Neural progenitor cell (in vitro differentiated cells): ENCODE results near the gene ATP8A1. TPM values are rescaled to one million over a fixed set of nuclear protein-coding genes. Genes with fewer than 3 reads are reported as not detected.

Source experiments
- DNase-seq: peaks from one replicate; pipeline ENCODE4 v3.0.0-alpha.2; 2016; ENCODE audit warnings: low spot score
- H2AFZ ChIP-seq: fragments of 200-600 bp; sonication (generic); replicated peaks from 2 replicates; pipeline ENCODE4 v1.6.1; 2016; ENCODE audit warnings: antibody characterized with exemption
- H3F3A ChIP-seq: fragments of 200-600 bp; sonication (generic); 2 replicates; pipeline ENCODE4 v1.6.1; 2016; ENCODE audit warnings: antibody characterized with exemption, low read depth
- H3K27ac ChIP-seq: fragments of 200-600 bp; sonication (generic); 2 replicates; pipeline ENCODE4 v1.5.1; 2016; ENCODE audit warnings: mild to moderate bottlenecking
- H3K27me3 ChIP-seq: fragments of 200-600 bp; sonication (generic); 2 replicates; pipeline ENCODE4 v1.6.1; 2016; ENCODE audit warnings: mild to moderate bottlenecking, moderate library complexity
- H3K36me3 ChIP-seq: fragments of 200-600 bp; sonication (generic); 2 replicates; pipeline ENCODE4 v1.5.1; 2016
- H3K4me1 ChIP-seq: fragments of 200-600 bp; sonication (generic); 2 replicates; pipeline ENCODE4 v1.6.1; 2016; ENCODE audit warnings: mixed run types
- H3K4me2 ChIP-seq: fragments of 200-600 bp; sonication (generic); 2 replicates; pipeline ENCODE4 v1.6.1; 2016
- H3K4me3 ChIP-seq: fragments of 200-600 bp; sonication (generic); 2 replicates; pipeline ENCODE4 v1.5.1; 2016
- H3K79me2 ChIP-seq: fragments of 200-600 bp; sonication (generic); 2 replicates; pipeline ENCODE4 v1.6.1; 2016; ENCODE audit warnings: low read depth
- H3K9ac ChIP-seq: fragments of 200-600 bp; sonication (generic); 2 replicates; pipeline ENCODE4 v1.6.1; 2016
- H3K9me3 ChIP-seq: fragments of 200-600 bp; sonication (generic); 2 replicates; pipeline ENCODE4 v1.5.1; 2016; ENCODE audit warnings: low read depth
- H4K20me1 ChIP-seq: fragments of 200-600 bp; sonication (generic); 2 replicates; pipeline ENCODE4 v1.6.1; 2016; ENCODE audit warnings: low read depth
- H3K27ac Mint-ChIP-seq: 3 replicates; pipeline ENCODE4 v1.8.0; 2021; ENCODE audit warnings: mixed read lengths
- H3K27me3 Mint-ChIP-seq: 2 replicates; pipeline ENCODE4 v1.8.0; 2022; ENCODE audit warnings: low read depth, mild to moderate bottlenecking, inconsistent platforms, moderate library complexity, mixed read lengths; ENCODE audit not compliant: insufficient read depth
- H3K36me3 Mint-ChIP-seq: 3 replicates; pipeline ENCODE4 v1.8.0; 2021; ENCODE audit warnings: mixed read lengths
- H3K4me1 Mint-ChIP-seq: 3 replicates; pipeline ENCODE4 v1.8.0; 2021; ENCODE audit warnings: mixed read lengths
- H3K4me3 Mint-ChIP-seq: 3 replicates; pipeline ENCODE4 v1.8.0; 2021; ENCODE audit warnings: mild to moderate bottlenecking, moderate library complexity, mixed read lengths
- H3K9me3 Mint-ChIP-seq: 3 replicates; pipeline ENCODE4 v1.8.0; 2020; ENCODE audit warnings: mixed read lengths
- CTCF ChIP-seq: fragments of 200-600 bp; sonication (generic); IDR thresholded peaks from 2 replicates; pipeline ENCODE4 v1.5.1; 2017; ENCODE audit warnings: antibody characterized with exemption, mild to moderate bottlenecking
- EZH2 ChIP-seq: fragments of 200-600 bp; sonication (generic); IDR thresholded peaks from 2 replicates; pipeline ENCODE4 v1.6.1; 2017; ENCODE audit warnings: antibody characterized with exemption, mild to moderate bottlenecking, moderate library complexity
- EZH2phosphoT487 ChIP-seq: fragments of 200-600 bp; sonication (generic); IDR thresholded peaks from 2 replicates; pipeline ENCODE4 v1.6.1; 2017; ENCODE audit warnings: antibody characterized with exemption
- total RNA-seq: library from RNA; depleted of rRNA; stranded (reverse); fragments of >200 nt; gene quantifications from 2 replicates; pipeline ENCODE4 v1.2.3, GENCODE V29; 2015; ENCODE audit warnings: low replicate concordance

Gene ATP8A1
- total RNA-seq, 1 donor from 2014 or later, result 46.1 TPM

GRCh38 chr4:42561031-42561430 is 95.9 kb downstream of the ATP8A1 start:
- H3K9me3 ChIP-seq, result no peaks in the 10 kb centered on the region
- H3K4me3 ChIP-seq, result no peak overlapping the region
- no peak overlapping the region for H3K4me3 Mint-ChIP-seq
- no peaks in the 10 kb centered on the region for H3K79me2 ChIP-seq
- TF ChIP-seq CTCF (no peak), EZH2 (no peak), EZH2phosphoT487 (no peak)
- no peak overlapping the region for H3K4me2 ChIP-seq
- no peaks in the 10 kb centered on the region for H3F3A ChIP-seq
- no peak overlapping the region for H3K27ac ChIP-seq
- no peaks in the 10 kb centered on the region for H3K27me3 ChIP-seq
- no peaks in the 10 kb centered on the region for H3K4me1 Mint-ChIP-seq
- H3K4me1 ChIP-seq, result no peaks in the 10 kb centered on the region
- H3K36me3 ChIP-seq, result no peaks in the 10 kb centered on the region
- H3K27ac Mint-ChIP-seq, result no peak overlapping the region
- H3K9me3 Mint-ChIP-seq, result no peaks in the 10 kb centered on the region
- no peak for DNase-seq
- H4K20me1 ChIP-seq, result no peaks in the 10 kb centered on the region
- H3K27me3 Mint-ChIP-seq, result no peaks in the 10 kb centered on the region
- H2AFZ ChIP-seq, result no peak overlapping the region
- H3K36me3 Mint-ChIP-seq, result peaks cover 13% of the 10 kb centered on the region
- no peak overlapping the region for H3K9ac ChIP-seq

GRCh38 chr4:42560467-42560861 is 96.4 kb downstream of the ATP8A1 start:
- Histone ChIP-seq H2AFZ (no peak overlapping the region), H3K9ac (no peak overlapping the region), H3K9me3 (no peaks in the 10 kb centered on the region), H3K36me3 (no peaks in the 10 kb centered on the region), H3F3A (no peaks in the 10 kb centered on the region), H3K4me2 (no peak overlapping the region), H3K27me3 (no peaks in the 10 kb centered on the region), H3K4me1 (no peaks in the 10 kb centered on the region), H3K27ac (no peak overlapping the region), H4K20me1 (no peaks in the 10 kb centered on the region), H3K4me3 (no peak overlapping the region), H3K79me2 (no peaks in the 10 kb centered on the region)
- Mint-ChIP-seq H3K4me3 (no peak overlapping the region), H3K27ac (no peak overlapping the region), H3K27me3 (no peaks in the 10 kb centered on the region), H3K36me3 (peaks cover 13% of the 10 kb centered on the region), H3K4me1 (no peaks in the 10 kb centered on the region), H3K9me3 (no peaks in the 10 kb centered on the region)
- no peak for DNase-seq
- TF ChIP-seq EZH2phosphoT487 (no peak), EZH2 (no peak), CTCF (no peak)

GRCh38 chr4:42558156-42558555 is 98.7 kb downstream of the ATP8A1 start:
- Mint-ChIP-seq H3K4me1 (no peaks in the 10 kb centered on the region), H3K27ac (no peak overlapping the region)
- H3K27ac ChIP-seq, result no peak overlapping the region

More at GRCh38 chr4:42558156-42558555, 98.7 kb downstream of the ATP8A1 start:
- H2AFZ ChIP-seq, result no peak overlapping the region
- Mint-ChIP-seq H3K9me3 (no peaks in the 10 kb centered on the region), H3K4me3 (no peak overlapping the region), H3K27me3 (no peaks in the 10 kb centered on the region), H3K36me3 (peaks cover 19% of the 10 kb centered on the region)
- H3K27me3 ChIP-seq, result no peaks in the 10 kb centered on the region
- H3K4me1 ChIP-seq, result no peaks in the 10 kb centered on the region
- H3K4me3 ChIP-seq, result no peak overlapping the region
- no peak for TF ChIP-seq EZH2phosphoT487
- no peak for TF ChIP-seq CTCF
- no peak for TF ChIP-seq EZH2
- no peaks in the 10 kb centered on the region for H3F3A ChIP-seq
- H3K4me2 ChIP-seq, result no peak overlapping the region
- no peaks in the 10 kb centered on the region for H3K79me2 ChIP-seq
- no peaks in the 10 kb centered on the region for H3K9me3 ChIP-seq
- no peak overlapping the region for H3K9ac ChIP-seq
- no peaks in the 10 kb centered on the region for H3K36me3 ChIP-seq
- H4K20me1 ChIP-seq, result no peaks in the 10 kb centered on the region
- no peak for DNase-seq
